ENCODE measurements around the gene CORO7. TPM values are rescaled to one million over a fixed set of nuclear protein-coding genes. Genes with fewer than 3 reads are reported as not detected.

The CORO7 gene
- total and polyA plus RNA-seq, 11 donors: 7.2 to 39.7 (median 10.1) TPM

GRCh38 chr16:4452674-4453073, 36.3 kb upstream of the CORO7 start:
- ATAC-seq: no peak
- DNase-seq: peak in 1 of 5 donors; percentile 14
- H3K27ac ChIP-seq: no peak overlapping the region

GRCh38 chr16:4450931-4451519, 34.6 kb upstream of the CORO7 start:
- ATAC-seq: no peak
- no peak for TF ChIP-seq POLR2A (IDR thresholded peaks at IDR 0.05)
- peak in 1 of 5 donors; percentile 9 for DNase-seq
- peaks cover 0 to 100% (median 95%) of the 10 kb centered on the region in 9 donors for H3K36me3 ChIP-seq
- WGBS, 4 donors: 84 to 89% (median 86%) methylated on average over 12 to 14 of the region's 14 CpGs
- no peaks in the 10 kb centered on the region for H3K9me3 ChIP-seq
- H3K27me3 ChIP-seq: no peaks in the 10 kb centered on the region
- H3K4me1 ChIP-seq: no peaks in the 10 kb centered on the region
- H3K27ac ChIP-seq: no peak overlapping the region
- no peak overlapping the region for H3K4me3 ChIP-seq
- intact Hi-C loops (cut with DNase I): no loop called here

More at GRCh38 chr16:4452674-4453073, 36.3 kb upstream of the CORO7 start:
- no peak for TF ChIP-seq POLR2A (IDR thresholded peaks at IDR 0.05)
- TF ChIP-seq CTCF (IDR thresholded peaks at IDR 0.05): no peak
- H3K36me3 ChIP-seq: peaks cover 0 to 100% (median 95%) of the 10 kb centered on the region in 9 donors
- WGBS, 4 donors: 96 to 97% (median 96%) methylated on average over 5 of the region's 5 CpGs
- intact Hi-C loops (cut with DNase I): no loop called here
- H3K4me3 ChIP-seq: no peak overlapping the region
- H3K27me3 ChIP-seq: no peaks in the 10 kb centered on the region
- no peaks in the 10 kb centered on the region for H3K4me1 ChIP-seq
- H3K9me3 ChIP-seq: no peaks in the 10 kb centered on the region

GRCh38 chr16:4450430-4450829, 34.0 kb upstream of the CORO7 start:
- H3K27ac ChIP-seq: no peak overlapping the region
- 91 to 97% (median 94%) methylated on average over 14 of the region's 14 CpGs for WGBS, 4 donors
- no peak for ATAC-seq
- no peaks in the 10 kb centered on the region for H3K4me1 ChIP-seq
- intact Hi-C loops (cut with DNase I): no loop called here
- no peak overlapping the region for H3K4me3 ChIP-seq
- no peaks in the 10 kb centered on the region for H3K9me3 ChIP-seq
- no peak for TF ChIP-seq POLR2A (IDR thresholded peaks at IDR 0.05)
- no peak for TF ChIP-seq CTCF (IDR thresholded peaks at IDR 0.05)
- DNase-seq: no peak
- no peaks in the 10 kb centered on the region for H3K27me3 ChIP-seq
- peaks cover 0 to 100% (median 95%) of the 10 kb centered on the region in 9 donors for H3K36me3 ChIP-seq

GRCh38 chr16:4443986-4444385, 27.6 kb upstream of the CORO7 start:
- Histone ChIP-seq H3K27ac (no peak overlapping the region), H3K27me3 (no peaks in the 10 kb centered on the region), H3K36me3 (peaks cover 0 to 100% (median 99%) of the 10 kb centered on the region in 9 donors), H3K4me3 (no peak overlapping the region), H3K9me3 (no peaks in the 10 kb centered on the region), H3K4me1 (no peaks in the 10 kb centered on the region)
- ATAC-seq: no peak
- intact Hi-C loops (cut with DNase I): no loop called here
- TF ChIP-seq CTCF (IDR thresholded peaks at IDR 0.05): no peak
- TF ChIP-seq POLR2A (IDR thresholded peaks at IDR 0.05): no peak
- WGBS, 4 donors: 91 to 97% (median 94%) methylated on average over 4 of the region's 4 CpGs
- no peak for DNase-seq

- no peaks in the 10 kb centered on the region for H3K9me3 ChIP-seq
- DNase-seq (no peak), ATAC-seq (no peak)
- no peaks in the 10 kb centered on the region for H3K4me1 ChIP-seq
- WGBS, 4 donors: 73 to 88% (median 82%) methylated on average over 5 of the region's 5 CpGs
- TF ChIP-seq CTCF (IDR thresholded peaks at IDR 0.05) (no peak), POLR2A (IDR thresholded peaks at IDR 0.05) (no peak)
- H3K27me3 ChIP-seq: no peaks in the 10 kb centered on the region
- H3K4me3 ChIP-seq: no peak overlapping the region
- intact Hi-C loops (cut with DNase I): no loop called here
- no peak overlapping the region for H3K27ac ChIP-seq
- H3K36me3 ChIP-seq: peaks cover 0 to 100% (median 99%) of the 10 kb centered on the region in 9 donors
Measured at GRCh38 chr16:4443271-4443670, 26.9 kb upstream of the CORO7 start.
